ENCODE data around the gene ATRNL1. TPM values are rescaled to one million over a fixed set of nuclear protein-coding genes. Genes with fewer than 3 reads are reported as not detected.

ATRNL1 gene
- total and polyA plus RNA-seq, 2 experiments from 2014 or later: 4.8 to 29.7 TPM

- TF ChIP-seq CTCF (conservative IDR thresholded peaks at IDR 0.05; ENCODE audit: low read depth in 2 of 2) (no peak), ETS1 (IDR thresholded peaks at IDR 0.05) (no peak), POLR2AphosphoS5 (IDR thresholded peaks at IDR 0.05; ENCODE audit: low read depth) (no peak), CREB1 (CRISPR knock-in tag; IDR thresholded peaks at IDR 0.05; ENCODE audit: low read depth) (no peak), ZNF114 (CRISPR knock-in tag; IDR thresholded peaks at IDR 0.05) (no peak)
Measured at GRCh38 chr10:115988380-115988779, 895.2 kb downstream of the ATRNL1 start (continued).

GRCh38 chr10:115989621-115990020 lies 896.5 kb downstream of the ATRNL1 start:
- Histone ChIP-seq H3K9me2 (ENCODE audit: insufficient read depth) (peaks cover 4% of the 10 kb centered on the region; the same call in 1 of the 2 replicates), H3K79me2 (replicated peaks; ENCODE audit: insufficient read depth) (no peaks in the 10 kb centered on the region), H3K4me1 (ENCODE audit: insufficient read depth) (no peaks in the 10 kb centered on the region), H3F3A (replicated peaks; ENCODE audit: low read depth) (no peaks in the 10 kb centered on the region), H3K27ac (ENCODE audit: low read depth) (no peak overlapping the region), H2AFZ (no peak overlapping the region), H3K4me3 (no peak overlapping the region), H3K4me2 (no peak overlapping the region), H3K27me3 (ENCODE audit: insufficient read depth) (peaks cover 22% of the 10 kb centered on the region), H3K36me3 (ENCODE audit: insufficient read depth) (0 out of 2 replicates have a peak, but pooled peaks cover 7% of the 10 kb centered on the region), H4K20me1 (replicated peaks; ENCODE audit: insufficient read depth) (no peaks in the 10 kb centered on the region)
- Mint-ChIP-seq H3K4me3 (no peak overlapping the region), H3K36me3 (ENCODE audit: low read depth) (peaks cover 5% of the 10 kb centered on the region; the same call in 1 of the 3 replicates), H3K4me1 (no peaks in the 10 kb centered on the region), H3K27ac (no peak overlapping the region), H3K9me3 (peaks cover 9% of the 10 kb centered on the region), H3K27me3 (ENCODE audit: insufficient read depth, low read depth, poor library complexity) (peaks cover 22% of the 10 kb centered on the region)
- no peak for DNase-seq (ENCODE audit: low spot score)
- ATAC-seq: no peak
- TF ChIP-seq NANOG (IDR thresholded peaks at IDR 0.05; ENCODE audit: borderline replicate concordance): no peak
- TF ChIP-seq CREB1 (CRISPR knock-in tag; IDR thresholded peaks at IDR 0.05; ENCODE audit: low read depth): no peak
- TF ChIP-seq ZNF114 (CRISPR knock-in tag; IDR thresholded peaks at IDR 0.05): no peak
- TF ChIP-seq POLR2AphosphoS5 (IDR thresholded peaks at IDR 0.05; ENCODE audit: low read depth): no peak
- no peak for TF ChIP-seq CTCF (conservative IDR thresholded peaks at IDR 0.05; ENCODE audit: low read depth in 2 of 2)
- no peak for TF ChIP-seq ETS1 (IDR thresholded peaks at IDR 0.05)
- TF ChIP-seq STAT1 (IDR thresholded peaks at IDR 0.05; ENCODE audit: unreplicated experiment): no peak
- no peak for TF ChIP-seq ZNF331 (CRISPR knock-in tag; IDR thresholded peaks at IDR 0.05; ENCODE audit: low read depth)
- TF ChIP-seq JUNB (IDR thresholded peaks at IDR 0.05; ENCODE audit: unreplicated experiment): no peak
- TF ChIP-seq ZNF462 (CRISPR knock-in tag; IDR thresholded peaks at IDR 0.05): no peak

All from GM23338 (cell line).